ENCODE results near the gene PRDM12.
A peak's percentile ranks its signal among the peaks of the same experiment; 100 is the strongest.

The PRDM12 gene

DNA sequence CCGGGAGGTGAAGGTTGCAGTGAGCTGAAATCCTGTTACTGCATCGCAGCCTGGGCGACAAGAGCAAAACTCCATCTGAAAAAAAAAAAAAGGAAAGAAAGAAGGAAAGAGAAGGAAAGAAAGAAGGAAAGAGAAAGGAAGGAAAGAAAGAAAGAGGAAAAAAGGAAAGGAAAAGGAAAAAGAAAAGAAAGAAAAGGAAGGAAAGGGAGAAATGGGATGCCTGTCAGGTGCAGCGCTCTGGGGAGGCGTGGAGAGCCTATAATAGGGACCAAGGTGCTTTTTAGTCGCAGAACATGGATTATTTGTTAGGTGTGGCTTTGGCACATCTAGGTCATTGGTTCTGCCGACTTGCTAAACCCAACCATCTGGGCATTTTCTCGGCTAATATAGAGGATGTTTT is 47.1 kb downstream of the PRDM12 start:
- FAIRE-seq, result no peak
- no peak for DNase-seq (ENCODE audit: insufficient read length, low spot score)
- TF ChIP-seq POLR2AphosphoS5 (IDR thresholded peaks at IDR 0.05; ENCODE audit: low read depth, low read length) (no peak), TAF1 (IDR thresholded peaks at IDR 0.05; ENCODE audit: low read depth, low read length) (no peak), POU2F2 (IDR thresholded peaks at IDR 0.05; ENCODE audit: low read depth, low read length) (no peak), SPI1 (IDR thresholded peaks at IDR 0.05; ENCODE audit: low read depth, low read length) (no peak), POLR2A (IDR thresholded peaks at IDR 0.05; ENCODE audit: low read depth, low read length) (no peak), PAX5 (IDR thresholded peaks at IDR 0.05; ENCODE audit: insufficient read depth, low read length, severe bottlenecking) (no peak)

DNA sequence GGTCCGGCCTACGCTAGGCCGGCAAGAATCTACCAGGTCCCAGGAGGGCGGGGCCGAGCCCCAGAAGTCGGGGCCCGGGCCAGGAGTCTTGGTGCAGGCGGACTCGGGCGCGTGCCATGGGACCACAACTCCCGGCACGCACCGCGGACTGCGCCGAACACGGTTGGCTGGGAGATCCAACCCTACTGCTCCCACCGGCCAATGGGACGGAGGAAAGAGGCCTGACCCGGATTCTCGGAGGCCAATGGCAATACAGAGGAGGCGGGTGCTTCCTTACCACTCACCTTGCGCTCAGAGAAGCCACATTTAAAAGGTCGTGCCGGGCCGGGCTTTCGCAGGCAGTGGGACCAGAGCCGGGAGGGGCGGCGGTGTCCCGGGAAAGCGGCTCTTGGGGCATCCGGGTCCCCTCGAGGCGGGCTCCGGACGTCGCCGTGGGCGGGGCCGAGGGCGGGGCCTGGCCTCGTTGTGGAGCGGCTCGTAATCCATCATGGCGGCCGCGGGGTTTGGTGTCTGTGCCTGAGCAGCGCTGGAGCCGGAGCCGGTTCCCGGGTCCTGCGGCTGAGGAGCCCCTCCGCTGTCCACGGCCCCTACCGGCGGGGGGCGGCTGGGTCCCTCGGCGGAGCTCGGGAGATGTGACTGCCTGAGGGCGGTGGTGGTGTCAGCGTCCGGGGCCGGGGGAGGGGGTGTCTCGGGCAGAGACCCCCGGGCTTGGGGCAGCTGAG is 48.3 kb downstream of the PRDM12 start:
- TF ChIP-seq POLR2A (IDR thresholded peaks at IDR 0.05; ENCODE audit: low read depth, low read length) (no peak; the same call in 1 of the 2 replicates), POLR2AphosphoS5 (IDR thresholded peaks at IDR 0.05; ENCODE audit: low read depth, low read length) (peak; percentile 74), POU2F2 (IDR thresholded peaks at IDR 0.05; ENCODE audit: low read depth, low read length) (no peak), SPI1 (IDR thresholded peaks at IDR 0.05; ENCODE audit: low read depth, low read length) (no peak), TAF1 (IDR thresholded peaks at IDR 0.05; ENCODE audit: low read depth, low read length) (peak; percentile 81), PAX5 (IDR thresholded peaks at IDR 0.05; ENCODE audit: insufficient read depth, low read length, severe bottlenecking) (no peak)
- peak; percentile 97 for DNase-seq (ENCODE audit: insufficient read length, low spot score)
- peak; percentile 88 for FAIRE-seq

DNA sequence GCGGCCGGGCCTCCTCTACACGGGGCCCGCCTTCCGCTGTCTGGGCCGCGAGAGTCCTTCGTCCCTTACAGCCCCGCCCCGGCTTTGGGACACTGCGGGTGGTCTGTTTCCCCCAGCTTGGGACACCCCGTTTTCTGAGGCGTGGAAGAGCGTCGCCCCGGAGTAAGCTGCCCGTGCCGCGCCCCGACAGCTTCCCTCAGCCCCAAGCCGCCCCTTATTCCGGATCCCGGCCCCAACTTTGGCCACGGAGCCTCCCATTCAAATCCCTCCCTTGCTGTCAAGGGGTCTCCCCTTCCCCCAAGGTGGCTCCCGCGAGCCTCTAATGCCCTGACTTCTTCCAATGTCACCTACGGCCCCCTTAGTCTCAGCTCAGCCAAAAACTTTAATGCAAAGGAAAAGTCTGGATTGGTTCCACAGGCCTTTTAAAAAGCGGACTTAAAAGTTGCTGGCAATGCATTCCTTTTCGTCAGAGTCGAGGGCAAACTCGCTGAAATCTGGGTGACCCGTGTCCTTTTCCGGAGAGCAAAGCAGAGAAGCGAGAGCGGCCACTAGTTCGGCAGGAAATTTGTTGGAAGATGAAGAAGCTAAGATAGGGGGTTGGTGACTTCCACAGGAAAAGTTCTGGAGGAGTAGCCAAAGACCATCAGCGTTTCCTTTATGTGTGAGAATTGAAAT is 49.0 kb downstream of the PRDM12 start:
- FAIRE-seq (no peak), DNase-seq (ENCODE audit: insufficient read length, low spot score) (peak; percentile 21)
- TF ChIP-seq TAF1 (IDR thresholded peaks at IDR 0.05; ENCODE audit: low read depth, low read length), result no peak

DNA sequence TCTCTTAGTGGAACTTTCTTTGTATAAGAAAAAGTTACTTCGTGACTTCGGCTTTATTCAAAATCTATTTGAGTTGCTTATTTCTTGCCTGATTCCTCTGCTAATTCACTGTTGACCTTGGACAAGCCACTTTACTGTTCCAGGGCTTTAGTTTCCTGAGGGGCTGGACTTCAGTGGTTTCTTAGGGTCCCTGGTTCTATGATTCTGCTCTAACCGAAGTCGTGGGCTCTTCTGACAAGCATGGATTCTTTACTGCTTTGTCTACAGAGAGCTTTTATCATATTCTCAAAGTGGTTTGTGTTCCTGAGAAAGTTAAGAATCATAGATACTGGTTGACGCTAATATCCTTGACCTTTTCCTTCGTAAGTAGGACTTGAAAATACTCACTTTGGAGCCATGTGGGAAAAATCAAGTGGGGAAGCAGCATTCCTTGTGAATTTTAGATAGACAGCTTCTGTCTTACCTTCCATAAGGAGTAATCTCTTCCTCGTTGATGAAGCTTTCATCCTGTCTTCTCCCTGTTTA is 50.3 kb downstream of the PRDM12 start:
- no peak for DNase-seq (ENCODE audit: insufficient read length, low spot score)
- no peak for TF ChIP-seq PAX5 (IDR thresholded peaks at IDR 0.05; ENCODE audit: insufficient read depth, low read length, severe bottlenecking)
- FAIRE-seq, result no peak

DNA sequence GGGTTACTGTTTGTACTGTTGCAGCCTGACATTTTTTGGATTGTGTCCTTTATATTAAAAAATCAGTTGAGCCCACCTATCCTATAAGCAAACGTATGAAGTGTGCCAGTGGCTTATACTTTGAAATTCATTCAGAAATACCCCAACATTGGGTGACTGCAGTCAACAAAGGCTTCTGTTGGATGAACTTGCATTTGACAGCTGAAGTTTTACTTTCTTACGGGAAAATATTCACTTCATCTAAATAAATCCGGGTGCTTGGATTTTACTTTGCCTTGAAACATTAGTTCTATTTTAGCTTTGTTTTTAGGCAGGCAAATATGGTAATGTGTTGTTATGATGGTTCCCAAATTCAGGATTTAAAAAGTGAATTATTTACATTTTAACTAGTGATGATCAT is 50.9 kb downstream of the PRDM12 start:
- DNase-seq (ENCODE audit: insufficient read length, low spot score), result no peak
- TF ChIP-seq SPI1 (IDR thresholded peaks at IDR 0.05; ENCODE audit: low read depth, low read length) (no peak), PAX5 (IDR thresholded peaks at IDR 0.05; ENCODE audit: insufficient read depth, low read length, severe bottlenecking) (no peak), POLR2AphosphoS5 (IDR thresholded peaks at IDR 0.05; ENCODE audit: low read depth, low read length) (no peak), POLR2A (IDR thresholded peaks at IDR 0.05; ENCODE audit: low read depth, low read length) (no peak), POU2F2 (IDR thresholded peaks at IDR 0.05; ENCODE audit: low read depth, low read length) (no peak), TAF1 (IDR thresholded peaks at IDR 0.05; ENCODE audit: low read depth, low read length) (no peak)
- no peak for FAIRE-seq

DNA sequence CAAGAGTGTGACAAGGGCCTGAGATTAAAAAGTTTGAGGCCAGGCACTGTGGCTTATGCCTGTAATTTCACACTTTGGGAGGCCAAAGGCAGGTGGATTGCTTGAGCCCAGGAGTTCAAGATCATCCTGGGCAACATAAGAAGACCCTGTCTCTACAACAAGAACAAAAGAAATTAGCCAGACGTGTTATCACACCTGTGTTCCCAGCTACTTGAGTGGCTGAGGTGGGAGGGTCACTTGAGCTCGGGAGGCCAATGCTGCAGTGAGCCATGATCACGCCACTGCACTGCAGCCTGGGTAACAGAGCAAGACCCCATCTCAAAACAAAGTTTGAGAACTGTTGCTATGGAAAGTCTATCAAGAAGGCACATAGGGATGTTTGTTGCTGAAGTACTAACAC is 54.2 kb downstream of the PRDM12 start:
- no peak for FAIRE-seq
- no peak for DNase-seq (ENCODE audit: insufficient read length, low spot score)
- TF ChIP-seq POU2F2 (IDR thresholded peaks at IDR 0.05; ENCODE audit: low read depth, low read length), result no peak
- no peak for TF ChIP-seq TAF1 (IDR thresholded peaks at IDR 0.05; ENCODE audit: low read depth, low read length)
- TF ChIP-seq POLR2A (IDR thresholded peaks at IDR 0.05; ENCODE audit: low read depth, low read length), result no peak
- TF ChIP-seq SPI1 (IDR thresholded peaks at IDR 0.05; ENCODE audit: low read depth, low read length), result no peak
- no peak for TF ChIP-seq POLR2AphosphoS5 (IDR thresholded peaks at IDR 0.05; ENCODE audit: low read depth, low read length)

DNA sequence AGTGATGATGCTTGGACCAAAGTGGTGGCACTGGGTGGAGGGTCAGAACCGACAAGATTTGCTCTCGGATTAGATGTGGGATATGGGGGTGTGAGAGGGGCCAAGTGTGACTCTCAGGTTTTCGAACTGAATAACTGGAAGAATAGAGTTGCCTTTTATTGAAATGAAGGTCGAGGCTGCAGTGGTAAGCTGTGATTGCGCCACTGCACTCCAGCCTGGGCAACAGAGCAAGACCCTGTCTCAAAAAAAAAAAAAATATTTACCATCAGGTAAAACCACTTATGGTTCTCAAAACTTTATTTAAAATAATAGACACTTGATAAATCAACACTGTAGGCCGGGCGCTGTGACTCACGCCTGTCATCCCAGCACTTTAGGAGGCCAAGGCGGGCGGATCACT is 56.4 kb downstream of the PRDM12 start:
- DNase-seq (ENCODE audit: insufficient read length, low spot score) (no peak), FAIRE-seq (no peak)
- TF ChIP-seq SPI1 (IDR thresholded peaks at IDR 0.05; ENCODE audit: low read depth, low read length), result no peak
- TF ChIP-seq PAX5 (IDR thresholded peaks at IDR 0.05; ENCODE audit: insufficient read depth, low read length, severe bottlenecking), result no peak
- TF ChIP-seq POLR2A (IDR thresholded peaks at IDR 0.05; ENCODE audit: low read depth, low read length), result no peak
- no peak for TF ChIP-seq POU2F2 (IDR thresholded peaks at IDR 0.05; ENCODE audit: low read depth, low read length)
- TF ChIP-seq POLR2AphosphoS5 (IDR thresholded peaks at IDR 0.05; ENCODE audit: low read depth, low read length), result no peak
- no peak for TF ChIP-seq TAF1 (IDR thresholded peaks at IDR 0.05; ENCODE audit: low read depth, low read length)

DNA sequence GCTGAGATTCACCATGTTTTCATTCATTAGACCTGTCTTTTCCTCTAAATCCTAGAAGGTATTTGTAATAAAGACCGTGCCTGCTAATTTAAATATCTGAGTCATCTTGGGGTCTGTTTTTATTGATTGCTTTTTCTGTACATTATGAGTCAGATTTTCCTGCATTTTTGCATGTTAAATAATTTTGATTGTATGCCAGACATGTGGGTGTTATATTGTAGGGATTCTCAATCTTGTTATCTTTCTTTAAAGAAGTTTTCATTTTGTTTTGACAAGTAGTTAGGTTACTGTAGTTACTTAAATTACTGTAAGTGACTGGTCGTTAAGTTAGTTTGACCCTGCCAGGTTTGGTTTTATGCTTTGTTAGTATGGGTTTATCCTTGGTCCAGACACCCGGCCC is 64.3 kb downstream of the PRDM12 start:
- FAIRE-seq (no peak), DNase-seq (ENCODE audit: insufficient read length, low spot score) (no peak)
- TF ChIP-seq POLR2AphosphoS5 (IDR thresholded peaks at IDR 0.05; ENCODE audit: low read depth, low read length), result no peak
- TF ChIP-seq POU2F2 (IDR thresholded peaks at IDR 0.05; ENCODE audit: low read depth, low read length), result no peak
- TF ChIP-seq TAF1 (IDR thresholded peaks at IDR 0.05; ENCODE audit: low read depth, low read length), result no peak
- TF ChIP-seq SPI1 (IDR thresholded peaks at IDR 0.05; ENCODE audit: low read depth, low read length), result no peak
- no peak for TF ChIP-seq PAX5 (IDR thresholded peaks at IDR 0.05; ENCODE audit: insufficient read depth, low read length, severe bottlenecking)
- TF ChIP-seq POLR2A (IDR thresholded peaks at IDR 0.05; ENCODE audit: low read depth, low read length), result no peak

DNA sequence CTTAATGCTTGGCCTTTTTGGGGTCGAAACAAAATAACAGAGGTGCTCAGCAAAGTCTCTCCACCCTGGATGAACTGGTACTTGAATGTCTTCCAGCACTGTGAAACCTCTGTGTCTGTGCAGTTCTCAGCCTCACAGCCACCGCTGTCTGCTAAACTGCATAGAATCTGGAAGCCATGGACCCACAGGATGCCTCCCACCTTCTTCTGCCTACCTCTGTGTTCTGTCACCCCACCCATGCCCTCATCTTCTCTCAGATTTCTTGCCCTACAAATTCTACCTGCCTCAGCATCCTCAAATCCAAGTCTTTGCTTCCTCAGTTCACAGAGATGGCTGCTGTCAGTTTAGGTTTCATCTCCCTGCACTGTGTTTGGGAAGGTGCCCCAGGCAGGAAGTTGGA is 64.8 kb downstream of the PRDM12 start:
- no peak for TF ChIP-seq POLR2AphosphoS5 (IDR thresholded peaks at IDR 0.05; ENCODE audit: low read depth, low read length)
- no peak for TF ChIP-seq POU2F2 (IDR thresholded peaks at IDR 0.05; ENCODE audit: low read depth, low read length)
- TF ChIP-seq SPI1 (IDR thresholded peaks at IDR 0.05; ENCODE audit: low read depth, low read length), result no peak
- TF ChIP-seq PAX5 (IDR thresholded peaks at IDR 0.05; ENCODE audit: insufficient read depth, low read length, severe bottlenecking), result no peak
- no peak for TF ChIP-seq TAF1 (IDR thresholded peaks at IDR 0.05; ENCODE audit: low read depth, low read length)
- no peak for TF ChIP-seq POLR2A (IDR thresholded peaks at IDR 0.05; ENCODE audit: low read depth, low read length)

DNA sequence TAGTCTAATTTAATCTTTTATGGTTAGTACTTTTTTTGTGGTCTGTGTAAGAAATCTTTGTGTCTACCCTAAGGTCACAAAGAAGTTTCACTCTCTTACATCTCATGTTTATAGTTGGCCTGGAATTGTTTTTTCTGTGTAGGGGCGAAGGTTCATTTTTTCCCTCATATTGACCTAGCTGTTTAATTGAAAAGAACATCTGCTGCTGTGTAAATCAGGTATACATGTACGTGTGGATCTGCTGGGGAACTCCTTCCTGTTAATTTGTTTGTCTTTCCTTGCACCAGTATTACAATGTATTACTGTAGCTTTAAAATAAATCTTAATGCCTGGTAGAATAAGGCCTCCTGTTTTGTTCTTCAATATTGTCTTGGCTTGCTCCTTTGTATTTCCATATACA is 67.0 kb downstream of the PRDM12 start:
- DNase-seq (ENCODE audit: insufficient read length, low spot score) (no peak), FAIRE-seq (no peak)
- TF ChIP-seq POLR2AphosphoS5 (IDR thresholded peaks at IDR 0.05; ENCODE audit: low read depth, low read length), result no peak
- TF ChIP-seq POU2F2 (IDR thresholded peaks at IDR 0.05; ENCODE audit: low read depth, low read length), result no peak
- no peak for TF ChIP-seq TAF1 (IDR thresholded peaks at IDR 0.05; ENCODE audit: low read depth, low read length)
- no peak for TF ChIP-seq PAX5 (IDR thresholded peaks at IDR 0.05; ENCODE audit: insufficient read depth, low read length, severe bottlenecking)
- no peak for TF ChIP-seq SPI1 (IDR thresholded peaks at IDR 0.05; ENCODE audit: low read depth, low read length)
- no peak for TF ChIP-seq POLR2A (IDR thresholded peaks at IDR 0.05; ENCODE audit: low read depth, low read length)

More for the DNA sequence above, 64.8 kb downstream of the PRDM12 start:
- FAIRE-seq (no peak), DNase-seq (ENCODE audit: insufficient read length, low spot score) (no peak)
